ENCODE data around the gene LYPD5. TPM values are rescaled to one million over a fixed set of nuclear protein-coding genes. Genes with fewer than 3 reads are reported as not detected.
"Not testable (repeated sequence)": the region's sequence is repeated elsewhere in the genome, so short reads cannot be mapped to it uniquely, and the experiment has no call there.

Gene LYPD5
- total and polyA plus RNA-seq, 3 donors from 2014 or later, result 4.9 to 14.7 (median 12.6) TPM

DNA sequence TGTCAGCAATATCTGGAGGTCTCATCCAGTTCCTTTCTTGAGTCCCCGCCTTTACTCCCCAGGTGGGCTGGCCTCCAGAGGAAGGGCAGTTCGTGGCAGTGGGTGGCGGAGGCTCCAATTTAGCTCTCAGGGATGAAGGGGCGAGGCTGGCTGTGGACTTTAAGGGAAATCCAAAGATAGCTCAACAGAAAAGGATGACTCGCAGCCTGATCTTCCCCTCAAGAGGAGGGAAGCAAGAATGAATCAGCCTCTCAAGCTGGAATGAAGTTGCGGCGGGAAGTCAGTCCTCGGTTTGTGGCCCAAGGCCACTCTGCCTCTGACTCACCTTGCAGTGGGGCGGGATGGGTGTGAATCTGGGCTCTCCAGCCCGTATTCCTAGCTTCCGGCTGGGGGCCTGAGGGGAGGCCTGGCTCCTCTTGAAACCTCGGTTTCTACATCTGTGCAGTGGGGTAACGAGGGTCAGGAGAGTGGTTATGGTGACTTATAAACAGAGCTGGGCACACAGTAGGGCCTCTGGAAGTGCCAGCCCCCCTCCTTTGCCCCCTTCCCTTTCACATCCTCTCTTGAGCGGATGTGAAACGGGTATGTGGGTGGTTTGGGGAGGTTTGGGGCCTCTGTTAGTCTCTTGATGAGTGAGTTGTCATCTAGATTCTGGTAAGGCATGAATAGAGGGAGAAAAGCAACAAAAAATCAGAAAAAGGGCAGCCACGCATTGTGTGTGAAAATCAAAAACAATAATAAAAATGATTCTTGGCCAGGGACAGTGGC lies 37.0 kb downstream of the LYPD5 start:
- WGBS, 2 donors, result 59 to 61% methylated on average over 16 of the region's 16 CpGs
- Histone ChIP-seq H3K27me3 (no peaks in the 10 kb centered on the region), H3K4me3 (no peak overlapping the region), H3K27ac (no peak overlapping the region), H3K36me3 (ENCODE audit: low read depth, missing control alignments) (no peaks in the 10 kb centered on the region), H3K4me1 (no peaks in the 10 kb centered on the region), H3K9me3 (no peaks in the 10 kb centered on the region)
- intact Hi-C loops (cut with DNase I; ENCODE audit: low total_unique reads), result loop anchor here (10.0 kb wide), 1 partner anchor 90 kb away; the partner anchor contains the start of gene PLAUR
- no peak for DNase-seq
- TF ChIP-seq, protein P1, sequence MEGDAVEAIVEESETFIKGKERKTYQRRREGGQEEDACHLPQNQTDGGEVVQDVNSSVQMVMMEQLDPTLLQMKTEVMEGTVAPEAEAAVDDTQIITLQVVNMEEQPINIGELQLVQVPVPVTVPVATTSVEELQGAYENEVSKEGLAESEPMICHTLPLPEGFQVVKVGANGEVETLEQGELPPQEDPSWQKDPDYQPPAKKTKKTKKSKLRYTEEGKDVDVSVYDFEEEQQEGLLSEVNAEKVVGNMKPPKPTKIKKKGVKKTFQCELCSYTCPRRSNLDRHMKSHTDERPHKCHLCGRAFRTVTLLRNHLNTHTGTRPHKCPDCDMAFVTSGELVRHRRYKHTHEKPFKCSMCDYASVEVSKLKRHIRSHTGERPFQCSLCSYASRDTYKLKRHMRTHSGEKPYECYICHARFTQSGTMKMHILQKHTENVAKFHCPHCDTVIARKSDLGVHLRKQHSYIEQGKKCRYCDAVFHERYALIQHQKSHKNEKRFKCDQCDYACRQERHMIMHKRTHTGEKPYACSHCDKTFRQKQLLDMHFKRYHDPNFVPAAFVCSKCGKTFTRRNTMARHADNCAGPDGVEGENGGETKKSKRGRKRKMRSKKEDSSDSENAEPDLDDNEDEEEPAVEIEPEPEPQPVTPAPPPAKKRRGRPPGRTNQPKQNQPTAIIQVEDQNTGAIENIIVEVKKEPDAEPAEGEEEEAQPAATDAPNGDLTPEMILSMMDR (IDR thresholded peaks at IDR 0.05), result no peak
- no peak for TF ChIP-seq POLR2A (IDR thresholded peaks at IDR 0.05)

DNA sequence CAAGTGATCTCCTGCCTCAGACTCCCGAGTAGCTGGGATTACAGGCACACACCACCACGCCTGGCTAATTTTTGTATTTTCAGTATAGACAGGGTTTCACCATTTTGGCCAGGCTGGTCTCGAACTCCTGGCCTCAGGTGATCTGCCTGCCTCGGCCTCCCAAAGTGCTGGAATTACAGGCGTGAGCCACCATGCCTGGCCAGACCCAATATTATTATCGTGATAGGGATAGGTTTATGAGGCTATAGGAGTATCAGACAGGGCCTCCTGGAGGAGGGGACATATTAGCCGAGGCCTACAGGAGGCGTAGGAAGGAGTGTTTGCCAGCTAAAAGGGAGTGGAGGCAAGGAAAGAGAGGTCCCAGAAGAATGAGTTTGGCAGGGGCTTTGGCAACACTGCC lies 37.6 kb downstream of the LYPD5 start:
- WGBS, 2 donors, result 76 to 82% methylated on average over 7 to 8 of the region's 8 CpGs
- not testable (repeated sequence) for H3K4me1 ChIP-seq; H3K27ac ChIP-seq; H3K9me3 ChIP-seq; DNase-seq; H3K36me3 ChIP-seq (ENCODE audit: low read depth, missing control alignments); H3K27me3 ChIP-seq; H3K4me3 ChIP-seq
- intact Hi-C loops (cut with DNase I; ENCODE audit: low total_unique reads), result loop anchor here (10.0 kb wide), 1 partner anchor 90 kb away; the partner anchor contains the start of gene PLAUR

DNA sequence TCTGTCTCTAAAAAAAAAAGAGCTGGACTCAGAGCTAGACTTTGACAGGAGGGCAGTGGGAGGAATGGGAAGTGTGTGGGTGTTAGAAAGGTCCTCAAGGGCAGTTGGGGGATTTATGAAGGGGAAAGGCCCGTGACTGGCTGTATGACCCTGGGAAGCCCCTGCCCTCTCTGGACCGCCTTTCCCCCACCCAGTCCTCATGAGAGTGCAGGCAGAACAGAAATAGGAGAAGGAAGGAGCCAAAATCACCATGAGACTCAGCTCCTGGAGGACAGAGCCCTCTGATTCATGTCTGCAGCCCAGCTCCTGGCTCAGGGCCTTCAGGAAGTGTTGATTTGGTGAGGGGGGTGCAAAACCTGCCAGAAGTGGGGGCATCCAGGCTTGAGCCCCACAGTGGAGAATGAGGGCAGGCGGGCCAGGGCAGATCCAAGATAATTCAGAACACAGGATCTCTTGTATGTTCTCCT lies 38.7 kb downstream of the LYPD5 start:
- 51 to 57% methylated on average over 3 of the region's 3 CpGs for WGBS, 2 donors
- Histone ChIP-seq H3K27me3 (no peaks in the 10 kb centered on the region), H3K27ac (no peak overlapping the region), H3K9me3 (no peaks in the 10 kb centered on the region), H3K4me1 (no peaks in the 10 kb centered on the region), H3K4me3 (no peak overlapping the region), H3K36me3 (ENCODE audit: low read depth, missing control alignments) (no peaks in the 10 kb centered on the region)
- DNase-seq, result no peak
- intact Hi-C loops (cut with DNase I; ENCODE audit: low total_unique reads), result loop anchor here (10.0 kb wide), 1 partner anchor 89 kb away; the partner anchor contains the start of gene PLAUR
- TF ChIP-seq, protein P1 (IDR thresholded peaks at IDR 0.05), result no peak
- no peak for TF ChIP-seq POLR2A (IDR thresholded peaks at IDR 0.05)

DNA sequence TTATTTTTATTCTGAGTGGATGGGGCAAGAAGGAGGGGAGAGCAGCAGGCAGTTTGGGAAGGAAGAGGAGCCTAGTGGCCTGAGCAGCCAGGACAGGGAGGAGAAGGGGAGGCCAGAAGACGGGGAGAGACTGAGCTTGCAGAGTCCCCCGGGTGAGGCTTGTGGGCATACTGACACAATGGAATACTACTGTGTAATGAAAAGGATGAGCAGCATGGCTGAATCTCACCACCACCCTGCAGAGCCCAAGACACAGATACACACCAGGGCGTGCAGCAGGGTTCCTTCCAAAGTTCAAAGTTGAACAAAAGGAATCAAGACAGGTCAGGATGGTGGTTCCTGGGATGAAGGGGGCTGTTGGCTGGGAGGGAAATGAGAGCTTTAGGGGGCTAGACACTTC lies 39.4 kb downstream of the LYPD5 start:
- no peak overlapping the region for H3K4me3 ChIP-seq
- H3K9me3 ChIP-seq, result no peaks in the 10 kb centered on the region
- H3K27me3 ChIP-seq, result no peaks in the 10 kb centered on the region
- H3K36me3 ChIP-seq (ENCODE audit: low read depth, missing control alignments), result no peaks in the 10 kb centered on the region
- 75 to 86% methylated on average over 3 of the region's 3 CpGs for WGBS, 2 donors
- no peaks in the 10 kb centered on the region for H3K4me1 ChIP-seq
- no peak overlapping the region for H3K27ac ChIP-seq
- intact Hi-C loops (cut with DNase I; ENCODE audit: low total_unique reads), result loop anchor here (10.0 kb wide), 1 partner anchor 88 kb away; the partner anchor contains the start of gene PLAUR
- no peak for TF ChIP-seq POLR2A (IDR thresholded peaks at IDR 0.05)
- TF ChIP-seq, protein P1 (IDR thresholded peaks at IDR 0.05), result no peak
- DNase-seq, result no peak

DNA sequence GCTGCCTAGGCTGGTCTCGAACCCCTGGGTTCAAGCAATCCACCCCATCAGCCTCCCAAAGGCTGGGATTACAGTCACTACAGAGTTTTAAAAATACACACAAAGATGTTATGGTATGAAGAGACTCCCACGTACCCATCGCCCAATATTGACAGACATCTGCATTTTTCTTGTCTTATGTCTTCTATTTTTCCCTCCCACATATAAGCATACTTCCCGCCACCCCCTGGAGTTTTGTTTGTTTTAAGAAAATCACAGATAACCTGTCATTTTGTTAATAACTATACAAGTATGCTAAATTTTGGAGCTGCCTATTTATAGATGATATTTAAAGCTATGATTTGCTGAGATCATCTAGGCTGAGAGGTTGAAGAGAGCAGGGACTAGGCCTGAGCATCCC lies 41.3 kb downstream of the LYPD5 start:
- no peak for DNase-seq
- no peak for TF ChIP-seq POLR2A (IDR thresholded peaks at IDR 0.05)
- TF ChIP-seq, protein P1 (IDR thresholded peaks at IDR 0.05), result no peak
- intact Hi-C loops (cut with DNase I; ENCODE audit: low total_unique reads), result loop anchor here (10.0 kb wide), 1 partner anchor 86 kb away; the partner anchor contains the start of gene PLAUR
- H3K4me3 ChIP-seq, result no peak overlapping the region
- H3K36me3 ChIP-seq (ENCODE audit: low read depth, missing control alignments), result no peaks in the 10 kb centered on the region
- no peaks in the 10 kb centered on the region for H3K4me1 ChIP-seq
- WGBS, 2 donors, result 88 to 90% methylated on average over 4 of the region's 4 CpGs
- no peak overlapping the region for H3K27ac ChIP-seq
- no peaks in the 10 kb centered on the region for H3K9me3 ChIP-seq
- no peaks in the 10 kb centered on the region for H3K27me3 ChIP-seq

All from testis (tissue), 3 donors.